OCI-M2 (cell line): ENCODE results near the gene TSPOAP1.

ENCODE experiments used
- DNase-seq: peaks from one replicate; lab custom pipeline; 2025; ENCODE audit not compliant: unreplicated experiment; lab: John Stamatoyannopoulos, UW

TSPOAP1 gene

GRCh38 chr17:58279016-58279711, 49.4 kb downstream of the TSPOAP1 start:
- no peak for DNase-seq

- DNase-seq: no peak
Observed at GRCh38 chr17:58278661-58279015, 50.0 kb downstream of the TSPOAP1 start.

- no peak for DNase-seq
Observed at GRCh38 chr17:58277802-58278595, 50.6 kb downstream of the TSPOAP1 start.

GRCh38 chr17:58277107-58277801, 51.3 kb downstream of the TSPOAP1 start:
- DNase-seq: no peak

- no peak for DNase-seq
Observed at GRCh38 chr17:58276423-58276822, 52.2 kb downstream of the TSPOAP1 start.

GRCh38 chr17:58275417-58275816, 53.2 kb downstream of the TSPOAP1 start:
- DNase-seq: no peak

GRCh38 chr17:58273453-58274104, 55.0 kb downstream of the TSPOAP1 start:
- no peak for DNase-seq

GRCh38 chr17:58272367-58273280, 56.0 kb downstream of the TSPOAP1 start:
- DNase-seq: no peak

- no peak for DNase-seq
Observed at GRCh38 chr17:58271216-58271931, 57.2 kb downstream of the TSPOAP1 start.

GRCh38 chr17:58270476-58271215, 57.9 kb downstream of the TSPOAP1 start:
- DNase-seq: no peak

- DNase-seq: no peak
Observed at GRCh38 chr17:58269557-58270291, 58.9 kb downstream of the TSPOAP1 start.

- no peak for DNase-seq
Observed at GRCh38 chr17:58268774-58269556, 59.6 kb downstream of the TSPOAP1 start.

- DNase-seq: no peak
Observed at GRCh38 chr17:58268326-58268725, 60.3 kb downstream of the TSPOAP1 start.

- DNase-seq: no peak
Observed at GRCh38 chr17:58267347-58268324, 61.0 kb downstream of the TSPOAP1 start.

GRCh38 chr17:58265902-58266875, 62.4 kb downstream of the TSPOAP1 start:
- DNase-seq: no peak
